Activated naive CD8-positive, alpha-beta T cell treated with anti-CD3 and anti-CD28 coated beads for 36 hours (primary cell): ENCODE measurements around the gene DENND4A. TPM values are rescaled to one million over a fixed set of nuclear protein-coding genes. Genes with fewer than 3 reads are reported as not detected.
A peak's percentile ranks its signal among the peaks of the same experiment; 100 is the strongest.

Source experiments
- DNase-seq: peaks from one replicate; pipeline ENCODE4 v3.0.0; 2021
- H3K27ac Mint-ChIP-seq: one replicate; pipeline ENCODE4 v1.8.0; 2022; ENCODE audit warnings: mild to moderate bottlenecking, moderate library complexity, mixed read lengths
- H3K27me3 Mint-ChIP-seq: one replicate; pipeline ENCODE4 v1.8.0; 2022; ENCODE audit warnings: mild to moderate bottlenecking, mixed read lengths
- H3K36me3 Mint-ChIP-seq: one replicate; pipeline ENCODE4 v1.8.0; 2021; ENCODE audit warnings: mild to moderate bottlenecking, mixed read lengths
- H3K4me1 Mint-ChIP-seq: one replicate; pipeline ENCODE4 v1.8.0; 2021; ENCODE audit warnings: mixed read lengths
- H3K4me3 Mint-ChIP-seq: one replicate; pipeline ENCODE4 v1.8.0; 2022; ENCODE audit warnings: mild to moderate bottlenecking, moderate library complexity, mixed read lengths
- H3K9me3 Mint-ChIP-seq: one replicate; pipeline ENCODE4 v1.8.0; 2022; ENCODE audit warnings: mixed read lengths
- total RNA-seq, 2 experiments: library from RNA; stranded (reverse); gene quantifications; one replicate each; pipeline ENCODE4 v1.2.3, GENCODE V29; 2021

Gene DENND4A
- total RNA-seq, 2 experiments from 2014 or later, result 47.6 to 52.2 TPM

DNA sequence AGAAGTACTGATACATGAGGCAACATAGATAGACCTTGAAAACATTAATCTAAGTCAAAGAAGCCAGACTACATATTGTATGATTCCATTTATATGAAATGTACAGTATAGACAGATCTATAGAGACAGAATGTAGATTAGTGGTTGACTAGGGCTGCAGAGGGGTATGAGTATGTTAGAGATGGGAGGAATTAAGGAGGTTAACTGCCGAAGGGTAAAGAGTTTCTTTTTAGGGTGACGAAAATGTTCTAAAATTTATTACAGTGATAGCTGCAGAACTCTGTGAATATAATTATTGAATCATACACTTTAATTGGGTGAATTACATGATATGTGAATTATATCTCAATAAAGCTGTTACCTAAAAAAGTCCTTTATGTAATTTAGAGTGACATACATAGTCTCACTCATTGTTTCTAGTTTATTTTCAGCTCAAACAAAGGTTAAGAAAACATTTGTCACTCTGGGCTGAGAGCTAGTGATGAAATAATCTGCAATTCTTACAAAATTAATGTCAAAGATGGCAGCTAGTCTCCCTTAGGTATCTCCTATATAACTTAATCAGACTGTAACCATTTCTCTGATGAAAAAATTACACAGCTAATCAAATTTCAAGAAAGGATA, 61.4 kb downstream of the DENND4A start:
- Mint-ChIP-seq H3K4me1 (no peaks in the 10 kb centered on the region), H3K4me3 (no peak overlapping the region), H3K27ac (no peak overlapping the region), H3K27me3 (no peaks in the 10 kb centered on the region), H3K36me3 (peaks cover 23% of the 10 kb centered on the region), H3K9me3 (no peaks in the 10 kb centered on the region)
- DNase-seq, result no peak

DNA sequence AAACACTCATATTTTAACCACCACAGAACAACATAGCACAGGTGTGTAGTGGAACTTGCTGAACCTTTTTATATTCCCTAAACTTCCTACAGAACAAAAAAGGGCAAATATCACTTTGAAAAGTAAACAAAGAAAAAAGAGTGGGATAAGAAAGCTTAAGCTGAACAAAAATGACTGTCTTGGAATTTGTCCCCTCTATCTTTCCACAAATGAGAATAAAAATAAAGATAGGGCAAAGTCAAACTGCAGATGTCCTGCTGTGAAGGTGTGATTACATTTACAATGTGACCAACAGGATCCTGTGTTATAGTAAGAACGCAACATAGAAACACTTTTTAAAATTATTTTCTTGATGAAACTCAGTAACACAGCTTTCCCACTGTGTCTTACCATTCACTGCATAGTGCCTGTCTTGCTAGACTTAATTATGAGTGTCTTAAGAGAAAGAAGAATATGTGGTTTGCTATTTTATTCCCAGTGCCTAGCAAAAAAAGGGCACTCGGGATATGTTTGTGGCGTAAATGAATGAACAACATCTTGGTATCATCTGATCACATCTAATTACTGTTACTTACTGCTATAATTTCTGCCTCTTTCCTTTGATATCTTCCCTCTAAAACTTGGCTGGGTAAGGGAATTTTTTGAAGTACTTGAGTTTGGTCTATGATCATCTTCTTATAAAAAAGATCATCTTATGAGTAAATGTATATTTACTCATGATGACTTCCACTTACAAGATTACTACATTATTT, 67.5 kb downstream of the DENND4A start:
- H3K27ac Mint-ChIP-seq, result no peak overlapping the region
- peaks cover 15% of the 10 kb centered on the region for H3K36me3 Mint-ChIP-seq
- no peaks in the 10 kb centered on the region for H3K9me3 Mint-ChIP-seq
- no peaks in the 10 kb centered on the region for H3K4me1 Mint-ChIP-seq
- H3K4me3 Mint-ChIP-seq, result no peak overlapping the region
- no peak for DNase-seq
- H3K27me3 Mint-ChIP-seq, result no peaks in the 10 kb centered on the region

DNA sequence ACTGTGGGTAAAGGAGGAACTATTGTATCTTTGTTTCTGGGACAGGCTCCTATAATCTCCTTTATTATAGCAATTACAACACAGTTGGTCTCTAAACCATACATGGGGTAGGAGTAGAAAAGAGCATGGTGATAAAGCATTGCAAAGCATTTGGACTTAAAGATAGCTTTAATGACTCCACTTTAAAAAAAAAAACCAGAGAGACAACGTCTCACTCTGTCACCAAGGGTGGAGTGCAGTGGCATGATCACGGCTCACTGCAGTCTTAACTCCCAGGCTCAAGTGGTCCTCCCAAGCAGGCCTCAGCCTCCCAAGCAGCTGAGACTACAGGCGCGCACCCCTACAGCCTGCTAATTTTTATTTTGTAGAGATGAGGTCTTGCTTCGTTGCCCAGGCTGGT, 68.2 kb downstream of the DENND4A start:
- Mint-ChIP-seq H3K36me3 (peaks cover 16% of the 10 kb centered on the region), H3K27ac (no peak overlapping the region), H3K27me3 (no peaks in the 10 kb centered on the region), H3K4me3 (no peak overlapping the region), H3K9me3 (no peaks in the 10 kb centered on the region), H3K4me1 (no peaks in the 10 kb centered on the region)
- no peak for DNase-seq

DNA sequence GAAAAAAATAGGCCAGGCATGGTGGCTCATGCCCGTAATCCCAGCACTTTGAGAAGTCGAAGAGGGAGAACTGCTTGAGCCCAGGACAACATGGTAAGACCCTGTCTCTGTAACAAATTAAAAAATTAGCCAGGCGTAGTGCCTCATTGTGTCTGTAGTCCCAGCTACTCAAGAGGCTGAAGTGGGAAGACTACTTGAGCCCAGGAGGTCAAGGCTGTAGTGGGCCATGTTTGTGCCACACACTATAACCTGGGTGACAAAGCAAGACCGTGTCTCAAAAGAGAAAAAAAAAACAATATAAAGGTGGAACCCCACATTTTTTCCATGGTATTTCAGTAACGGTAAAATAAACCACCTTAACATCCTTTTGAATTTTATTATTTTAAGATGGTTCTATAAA, 69.9 kb downstream of the DENND4A start:
- no peak overlapping the region for H3K27ac Mint-ChIP-seq
- H3K36me3 Mint-ChIP-seq, result peaks cover 23% of the 10 kb centered on the region
- DNase-seq, result no peak
- no peaks in the 10 kb centered on the region for H3K27me3 Mint-ChIP-seq
- no peaks in the 10 kb centered on the region for H3K9me3 Mint-ChIP-seq
- no peak overlapping the region for H3K4me3 Mint-ChIP-seq
- H3K4me1 Mint-ChIP-seq, result no peaks in the 10 kb centered on the region

DNA sequence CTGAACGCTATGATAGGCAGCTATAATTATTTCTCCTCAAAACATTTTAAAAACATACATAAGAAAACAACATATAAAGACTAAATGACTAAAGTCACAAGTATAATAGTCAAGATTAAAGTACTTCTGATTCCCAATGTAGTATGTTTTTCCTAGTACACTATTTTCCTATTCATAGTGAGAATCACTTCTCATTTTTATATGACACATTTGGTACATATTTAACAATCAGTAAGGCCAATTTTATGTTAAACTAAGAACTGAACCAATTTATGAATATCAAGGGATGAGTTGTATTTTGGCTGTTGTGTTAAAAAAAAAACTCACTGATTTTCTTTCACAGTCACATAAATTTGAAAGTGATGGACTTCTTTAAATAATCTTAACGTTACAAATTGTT, 79.7 kb downstream of the DENND4A start:
- Mint-ChIP-seq H3K4me1 (peaks cover 3% of the 10 kb centered on the region), H3K27ac (no peak overlapping the region), H3K27me3 (no peaks in the 10 kb centered on the region), H3K9me3 (no peaks in the 10 kb centered on the region), H3K36me3 (peaks cover 27% of the 10 kb centered on the region), H3K4me3 (no peak overlapping the region)
- DNase-seq, result no peak

DNA sequence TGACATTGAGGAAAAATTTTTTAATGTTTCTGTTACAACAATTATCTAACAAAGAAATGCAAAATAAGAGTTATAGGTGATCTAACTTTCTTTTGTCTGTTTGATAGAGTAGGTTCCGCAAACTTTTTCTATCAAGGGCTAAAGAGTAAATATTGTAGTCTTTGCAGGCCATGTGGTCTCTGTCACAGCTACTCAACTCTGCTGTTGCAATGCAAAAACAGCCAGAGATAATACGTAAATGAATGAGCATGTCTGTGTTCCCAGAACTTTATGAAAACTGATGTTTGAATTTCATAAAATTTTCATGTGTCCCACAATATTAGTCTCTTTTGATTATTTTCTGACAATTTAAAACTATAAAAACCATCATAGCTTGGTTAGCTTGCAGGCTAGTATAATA, 97.0 kb downstream of the DENND4A start:
- H3K4me3 Mint-ChIP-seq, result no peak overlapping the region
- peaks cover 1% of the 10 kb centered on the region for H3K4me1 Mint-ChIP-seq
- peaks cover 29% of the 10 kb centered on the region for H3K36me3 Mint-ChIP-seq
- H3K9me3 Mint-ChIP-seq, result no peaks in the 10 kb centered on the region
- H3K27me3 Mint-ChIP-seq, result no peaks in the 10 kb centered on the region
- DNase-seq, result no peak
- H3K27ac Mint-ChIP-seq, result no peak overlapping the region

DNA sequence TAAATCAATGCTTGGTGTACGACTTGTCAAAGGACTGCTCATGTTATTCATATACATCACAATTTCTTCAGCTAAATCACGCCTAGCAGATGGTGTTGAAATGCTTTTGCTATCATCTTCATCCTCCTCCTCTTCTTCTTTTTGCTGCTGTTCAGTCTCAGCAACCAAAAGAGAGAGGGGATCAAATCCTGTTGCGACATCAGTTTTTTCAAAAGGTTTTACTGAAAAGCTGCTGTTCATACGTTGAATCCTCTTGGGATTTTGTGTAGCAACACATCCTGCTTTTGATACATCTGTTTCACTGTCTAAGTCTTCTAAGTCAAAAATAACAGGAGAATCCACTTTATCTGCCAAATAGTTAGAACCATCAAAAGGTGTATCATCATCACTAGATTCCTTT, 101.3 kb downstream of the DENND4A start:
- no peaks in the 10 kb centered on the region for H3K27me3 Mint-ChIP-seq
- H3K4me1 Mint-ChIP-seq, result peaks cover 14% of the 10 kb centered on the region
- no peak for DNase-seq
- no peak overlapping the region for H3K4me3 Mint-ChIP-seq
- H3K27ac Mint-ChIP-seq, result no peak overlapping the region
- no peaks in the 10 kb centered on the region for H3K9me3 Mint-ChIP-seq
- peaks cover 58% of the 10 kb centered on the region for H3K36me3 Mint-ChIP-seq

DNA sequence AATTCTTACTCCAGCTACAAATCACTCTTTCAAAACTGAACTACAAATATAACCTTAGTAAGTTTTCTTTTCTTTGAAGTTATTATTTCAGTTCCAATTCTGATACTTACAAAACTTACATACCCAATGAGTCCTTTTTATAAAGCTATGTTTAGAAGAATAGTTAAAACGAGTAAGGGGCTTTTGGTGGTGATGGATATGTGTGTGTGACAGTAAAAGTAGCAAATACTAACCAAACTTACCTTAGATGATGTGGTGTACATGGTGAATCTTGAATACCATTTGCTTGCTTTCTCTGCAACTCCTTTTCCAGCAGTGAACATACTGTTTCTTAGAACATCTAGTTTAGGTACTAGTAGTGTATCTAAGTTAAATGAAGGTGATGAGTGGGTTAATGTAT, 101.9 kb downstream of the DENND4A start:
- Mint-ChIP-seq H3K36me3 (peaks cover 58% of the 10 kb centered on the region), H3K4me1 (peaks cover 14% of the 10 kb centered on the region), H3K9me3 (no peaks in the 10 kb centered on the region), H3K4me3 (no peak overlapping the region), H3K27ac (no peak overlapping the region), H3K27me3 (no peaks in the 10 kb centered on the region)
- DNase-seq, result no peak

DNA sequence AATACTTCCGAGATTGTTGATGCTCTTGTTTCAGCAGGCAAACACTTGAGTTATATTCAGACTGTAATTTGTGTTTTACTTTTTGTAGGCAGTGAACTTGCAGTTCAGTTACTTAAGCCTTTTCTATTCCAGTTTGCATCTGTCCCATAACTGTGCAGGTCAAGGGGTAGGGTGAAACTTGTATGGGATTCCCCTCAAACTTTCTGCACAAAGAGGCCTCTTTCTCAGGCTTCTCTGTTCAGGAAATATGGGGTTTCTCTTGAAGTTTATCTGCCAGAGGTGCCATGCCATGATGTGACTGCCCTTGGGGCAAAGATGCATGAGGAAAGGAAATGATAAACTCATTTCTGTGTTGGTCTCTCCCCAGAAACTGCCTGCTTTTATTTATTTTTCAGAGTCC, 103.6 kb downstream of the DENND4A start:
- H3K27me3 Mint-ChIP-seq, result no peaks in the 10 kb centered on the region
- H3K36me3 Mint-ChIP-seq, result peaks cover 60% of the 10 kb centered on the region
- peak overlapping the region; percentile 15 for H3K27ac Mint-ChIP-seq
- H3K4me3 Mint-ChIP-seq, result no peak overlapping the region
- peaks cover 24% of the 10 kb centered on the region for H3K4me1 Mint-ChIP-seq
- no peaks in the 10 kb centered on the region for H3K9me3 Mint-ChIP-seq
- no peak for DNase-seq

DNA sequence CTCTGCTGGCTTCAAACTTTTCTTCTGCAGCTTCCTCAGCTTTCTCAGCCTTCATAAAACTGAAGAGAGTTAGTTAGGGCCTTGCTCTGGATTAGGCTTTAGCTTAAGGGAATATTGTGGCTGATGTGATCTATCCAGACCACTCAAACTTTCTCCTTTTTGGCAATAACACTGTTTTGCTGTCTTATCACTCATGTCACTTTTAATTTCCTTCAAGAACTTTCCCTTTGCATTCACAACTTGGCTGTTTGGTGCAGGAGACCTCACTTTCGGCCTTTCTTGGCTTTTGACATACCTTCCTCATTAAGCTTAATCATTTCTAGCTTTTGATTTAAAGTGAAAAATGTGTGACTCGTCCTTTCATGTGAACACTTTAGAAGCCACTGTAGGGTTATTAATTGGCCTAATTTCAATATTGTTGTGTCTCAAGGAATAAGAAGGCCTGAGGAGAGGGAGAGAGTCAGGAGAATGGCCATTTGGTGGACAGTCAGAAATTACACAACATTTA, 109.6 kb downstream of the DENND4A start:
- no peaks in the 10 kb centered on the region for H3K27me3 Mint-ChIP-seq
- peak overlapping the region; percentile 54 for H3K27ac Mint-ChIP-seq
- no peak for DNase-seq
- H3K4me1 Mint-ChIP-seq, result peaks cover 20% of the 10 kb centered on the region
- no peak overlapping the region for H3K4me3 Mint-ChIP-seq
- no peaks in the 10 kb centered on the region for H3K9me3 Mint-ChIP-seq
- H3K36me3 Mint-ChIP-seq, result peaks cover 27% of the 10 kb centered on the region

DNA sequence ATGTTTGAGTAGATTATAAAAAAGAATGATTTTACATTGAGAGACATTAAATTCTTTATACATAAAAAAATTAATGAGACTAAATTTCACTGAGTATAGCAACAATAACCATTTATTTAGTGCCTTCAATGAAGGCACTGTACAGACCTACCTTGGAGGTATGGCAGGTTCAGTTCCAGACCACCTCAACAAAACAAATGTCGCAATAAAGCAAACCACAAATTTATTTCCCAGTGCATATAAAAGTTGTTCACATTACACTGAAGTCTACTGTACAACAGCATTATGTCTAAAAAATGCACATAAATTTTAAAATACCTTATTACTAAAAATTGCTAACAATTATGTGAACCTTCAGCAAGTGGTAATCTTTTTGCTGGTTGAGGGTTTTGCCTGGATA, 111.5 kb downstream of the DENND4A start:
- H3K27ac Mint-ChIP-seq, result no peak overlapping the region
- no peak overlapping the region for H3K4me3 Mint-ChIP-seq
- H3K27me3 Mint-ChIP-seq, result no peaks in the 10 kb centered on the region
- no peaks in the 10 kb centered on the region for H3K9me3 Mint-ChIP-seq
- H3K36me3 Mint-ChIP-seq, result peaks cover 17% of the 10 kb centered on the region
- peaks cover 20% of the 10 kb centered on the region for H3K4me1 Mint-ChIP-seq
- DNase-seq, result no peak

DNA sequence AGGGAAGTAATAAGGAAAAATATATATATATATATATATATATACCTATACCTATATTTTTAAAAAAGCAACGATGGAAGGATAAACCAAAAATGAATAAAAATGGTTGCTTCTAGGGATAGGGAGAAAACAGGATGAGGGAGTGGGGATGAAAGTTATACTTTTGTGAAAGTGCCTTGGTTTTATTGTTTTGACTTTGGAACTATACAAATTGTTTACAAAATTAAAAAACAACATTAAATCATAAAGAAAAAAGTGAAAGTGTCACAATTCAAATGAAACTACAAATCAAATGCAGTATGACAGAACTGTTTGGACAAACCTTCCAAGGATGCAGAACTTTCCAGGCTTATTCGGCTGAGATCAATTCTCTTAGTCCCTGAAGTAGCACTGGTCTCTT, 116.0 kb downstream of the DENND4A start:
- H3K4me3 Mint-ChIP-seq, result no peak overlapping the region
- peaks cover 10% of the 10 kb centered on the region for H3K36me3 Mint-ChIP-seq
- H3K27me3 Mint-ChIP-seq, result no peaks in the 10 kb centered on the region
- H3K9me3 Mint-ChIP-seq, result no peaks in the 10 kb centered on the region
- H3K4me1 Mint-ChIP-seq, result peaks cover 2% of the 10 kb centered on the region
- no peak overlapping the region for H3K27ac Mint-ChIP-seq
- no peak for DNase-seq

DNA sequence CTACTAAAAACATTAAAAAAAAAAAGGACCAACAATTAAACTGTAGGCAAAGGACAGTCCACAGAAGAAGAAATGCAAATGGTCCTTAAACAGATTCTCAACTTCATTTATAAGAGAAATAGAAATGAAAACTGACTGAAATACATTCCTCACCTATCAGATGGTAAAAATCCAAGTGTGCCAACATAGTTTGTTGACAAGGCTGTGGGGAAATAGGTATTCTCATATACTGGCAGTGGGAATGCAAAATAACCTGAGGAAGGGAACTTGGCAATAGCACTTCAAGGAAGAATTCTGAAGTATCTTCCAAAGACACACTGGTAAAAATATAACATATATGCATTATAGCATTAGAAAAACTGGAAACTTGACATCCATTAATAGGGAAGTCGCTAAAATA, 116.5 kb downstream of the DENND4A start:
- Mint-ChIP-seq H3K36me3 (peaks cover 13% of the 10 kb centered on the region), H3K4me1 (peaks cover 2% of the 10 kb centered on the region), H3K9me3 (no peaks in the 10 kb centered on the region), H3K27ac (no peak overlapping the region), H3K27me3 (no peaks in the 10 kb centered on the region), H3K4me3 (no peak overlapping the region)
- DNase-seq, result no peak

DNA sequence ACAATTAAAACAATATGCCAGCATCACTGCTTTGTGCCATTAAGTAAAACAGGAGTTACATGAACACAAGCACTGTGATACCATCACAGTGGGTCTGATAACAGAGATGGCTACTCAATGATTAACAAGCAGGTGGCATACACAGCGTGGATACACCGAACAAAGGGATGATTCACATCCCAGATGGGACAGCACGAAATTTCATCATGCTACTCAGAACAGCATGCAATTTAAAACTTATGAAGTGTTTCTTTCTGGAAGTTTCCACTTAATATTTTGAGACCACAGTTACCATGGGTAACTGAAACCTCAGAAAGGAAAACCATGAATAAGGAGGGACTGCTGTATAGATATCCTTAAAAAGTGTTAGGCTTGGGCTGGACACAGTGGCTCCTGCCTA, 125.8 kb downstream of the DENND4A start:
- peaks cover 10% of the 10 kb centered on the region for H3K36me3 Mint-ChIP-seq
- H3K4me1 Mint-ChIP-seq, result no peaks in the 10 kb centered on the region
- no peaks in the 10 kb centered on the region for H3K9me3 Mint-ChIP-seq
- no peak overlapping the region for H3K4me3 Mint-ChIP-seq
- peak overlapping the region; percentile 43 for H3K27ac Mint-ChIP-seq
- no peak for DNase-seq
- no peaks in the 10 kb centered on the region for H3K27me3 Mint-ChIP-seq

DNA sequence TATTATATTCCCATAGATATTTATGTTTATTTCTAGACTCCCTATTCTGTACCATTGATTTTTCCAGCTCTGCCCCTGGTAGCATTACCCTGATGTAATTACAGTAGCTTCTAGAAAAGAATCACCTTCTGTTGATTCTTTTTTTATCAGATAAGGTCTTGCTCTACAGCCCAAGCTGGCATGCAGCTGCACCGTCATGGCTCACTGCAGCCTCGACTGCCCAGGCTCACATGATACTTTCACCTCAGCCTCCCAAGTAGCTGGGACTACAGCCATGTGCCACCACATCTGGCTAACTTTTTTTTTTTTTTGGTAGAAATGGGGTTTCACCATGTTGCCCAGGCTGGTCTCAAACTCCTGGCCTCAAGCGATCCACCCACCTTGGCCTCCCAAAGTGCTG, 128.6 kb downstream of the DENND4A start:
- Mint-ChIP-seq H3K4me1 (no peaks in the 10 kb centered on the region), H3K9me3 (no peaks in the 10 kb centered on the region), H3K27me3 (no peaks in the 10 kb centered on the region), H3K36me3 (peaks cover 6% of the 10 kb centered on the region), H3K4me3 (no peak overlapping the region), H3K27ac (no peak overlapping the region)
- no peak for DNase-seq

DNA sequence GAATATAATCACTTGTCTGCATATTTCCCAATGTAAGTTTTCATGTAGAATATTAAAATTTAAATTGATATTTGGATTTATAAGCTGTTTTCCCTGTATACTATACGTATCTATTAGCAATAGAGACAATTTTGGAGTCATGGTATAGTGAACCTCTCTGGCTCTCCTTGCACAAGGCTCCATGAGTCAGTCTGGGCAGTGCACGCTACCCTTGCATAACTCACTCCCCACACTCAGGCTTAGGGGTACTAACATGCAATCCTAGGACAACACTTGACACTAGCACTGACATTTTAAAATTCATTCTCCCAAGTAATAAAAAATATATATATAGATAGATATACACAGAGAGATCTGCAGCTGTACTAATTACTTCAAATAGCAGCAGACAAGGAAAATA, 131.2 kb downstream of the DENND4A start:
- Mint-ChIP-seq H3K36me3 (peaks cover 4% of the 10 kb centered on the region), H3K27me3 (no peaks in the 10 kb centered on the region), H3K27ac (no peak overlapping the region), H3K4me3 (no peak overlapping the region), H3K9me3 (no peaks in the 10 kb centered on the region), H3K4me1 (no peaks in the 10 kb centered on the region)
- DNase-seq, result no peak
